Pons (tissue), 1 donor: ENCODE results near the gene MORF4L1.
"Not testable (repeated sequence)": the region's sequence is repeated elsewhere in the genome, so short reads cannot be mapped to it uniquely, and the experiment has no call there.

Experiments
- DNase-seq: peaks from one replicate; pipeline ENCODE4 v3.0.0-alpha.2; 2016; ENCODE audit warnings: low spot score

The MORF4L1 gene

DNA sequence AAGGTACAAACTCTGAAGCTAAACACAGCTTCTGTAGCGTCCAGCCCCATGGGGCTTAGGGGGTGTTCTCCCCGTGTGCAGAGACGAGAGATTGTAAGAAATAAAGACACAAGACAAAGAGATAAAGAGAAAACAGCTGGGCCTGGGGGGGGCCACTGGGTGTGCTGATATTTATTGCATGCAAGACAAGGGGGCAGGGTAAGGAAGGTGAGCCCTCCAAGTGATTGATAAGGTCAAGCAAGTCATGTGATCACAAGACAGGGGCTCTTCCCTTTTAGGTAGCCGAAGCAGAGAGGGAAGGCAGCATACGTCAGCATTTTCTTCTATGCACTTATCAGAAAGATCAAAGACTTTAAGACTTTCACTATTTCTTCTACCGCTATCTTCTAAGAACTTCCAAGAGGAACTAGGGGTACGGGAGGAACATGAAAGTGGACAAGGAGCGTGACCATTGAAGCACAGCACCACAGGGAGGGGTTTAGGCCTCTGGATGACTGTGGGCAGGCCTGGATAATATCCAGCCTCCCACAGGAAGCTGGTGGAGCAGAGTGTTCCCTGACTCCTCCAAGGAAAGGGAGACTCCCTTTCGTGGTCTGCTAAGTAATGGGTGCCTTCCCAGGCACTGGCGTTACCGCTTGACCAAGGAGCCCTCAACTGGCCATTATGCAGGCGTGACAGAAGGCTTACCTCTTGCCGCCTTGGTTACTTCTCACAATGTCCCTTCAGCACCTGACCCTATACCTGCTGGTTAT is 29.8 kb downstream of the MORF4L1 start:
- DNase-seq = not testable (repeated sequence)

DNA sequence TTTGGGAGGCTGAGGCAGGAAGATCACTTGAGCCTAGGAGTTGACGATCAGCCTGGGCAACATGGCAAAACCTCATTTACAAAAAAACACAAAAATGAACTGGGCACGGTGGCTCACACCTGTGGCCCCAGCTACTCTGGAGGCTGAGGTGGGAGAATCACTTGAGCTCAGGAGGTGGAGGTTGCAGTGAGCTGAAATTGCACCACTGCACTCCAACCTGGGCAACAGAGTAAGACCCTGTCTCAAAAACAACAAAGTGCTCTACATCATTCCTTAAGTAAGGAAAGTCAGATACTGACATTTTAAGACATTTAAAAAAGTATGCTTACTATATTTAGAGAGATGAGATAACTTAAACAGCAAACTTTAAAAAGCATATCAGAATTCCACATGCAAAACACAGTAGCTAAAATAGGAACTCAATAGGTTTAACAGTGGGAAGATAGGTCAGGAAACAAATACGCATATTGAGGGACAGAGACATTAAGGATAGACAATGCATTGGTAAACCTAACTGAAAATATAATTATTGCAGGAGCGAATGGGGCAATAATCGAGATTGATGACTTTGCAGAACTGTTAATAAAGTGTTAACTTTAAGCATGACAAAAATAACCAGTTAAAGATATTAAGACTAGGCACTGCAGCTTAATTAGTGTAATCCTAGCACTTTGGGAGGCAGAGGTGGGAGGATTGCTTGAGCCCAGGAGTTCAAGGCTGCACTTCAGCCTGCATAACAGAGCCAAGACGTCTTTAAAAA is 32.1 kb downstream of the MORF4L1 start:
- DNase-seq = no peak

GRCh38 chr15:78906316-78906620 is 33.6 kb downstream of the MORF4L1 start:
- no peak for DNase-seq

GRCh38 chr15:78907577-78907976 is 34.9 kb downstream of the MORF4L1 start:
- DNase-seq = no peak

DNA sequence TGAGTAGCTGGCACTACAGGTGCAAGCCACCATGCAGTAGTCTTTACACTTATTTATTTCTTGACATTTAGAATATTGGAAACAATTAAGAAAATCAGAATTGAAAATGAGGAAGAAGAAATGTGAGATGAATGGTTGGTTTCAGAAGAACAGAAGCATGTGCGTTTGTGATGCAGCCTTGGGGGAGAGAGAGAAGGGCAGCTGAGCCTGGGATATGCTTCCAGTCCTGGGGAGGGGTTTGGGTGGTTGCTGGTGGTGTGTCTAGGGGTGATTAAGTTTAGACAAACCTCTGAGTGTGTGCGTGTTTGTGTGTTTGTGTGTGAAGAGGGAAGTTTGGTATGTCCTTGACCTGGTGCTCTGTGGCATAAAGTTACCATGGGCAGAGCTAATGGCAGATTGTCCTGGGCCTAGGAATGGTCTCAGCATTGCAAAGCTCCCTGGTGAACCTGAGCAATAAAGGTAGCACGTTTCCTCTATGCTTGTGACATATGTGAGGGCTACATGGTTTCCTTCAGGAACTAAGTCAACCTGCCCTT is 36.5 kb downstream of the MORF4L1 start:
- no peak for DNase-seq

DNA sequence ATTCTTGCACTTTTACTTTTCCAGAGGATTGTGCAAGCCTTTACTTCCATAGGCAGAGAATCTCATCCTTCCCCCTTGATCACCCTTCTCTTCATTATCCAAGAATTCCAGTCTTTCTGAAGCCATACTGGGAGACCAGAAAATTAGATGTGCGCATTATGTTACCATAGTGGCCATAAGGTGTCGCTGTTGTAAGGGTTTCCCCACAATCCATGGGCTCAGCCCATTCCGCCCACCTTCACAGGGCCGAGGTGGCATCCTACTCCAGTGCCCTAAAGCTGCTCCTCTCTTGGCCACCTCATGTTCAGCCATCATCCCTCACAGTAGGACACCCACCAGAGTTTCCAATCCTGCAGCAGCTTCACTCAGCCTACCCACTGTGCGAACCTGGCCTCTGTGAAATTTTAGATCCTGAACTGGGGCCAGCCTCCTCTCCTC is 37.1 kb downstream of the MORF4L1 start:
- DNase-seq = peak; percentile 37

GRCh38 chr15:78910271-78910670 is 37.6 kb downstream of the MORF4L1 start:
- DNase-seq = no peak

DNA sequence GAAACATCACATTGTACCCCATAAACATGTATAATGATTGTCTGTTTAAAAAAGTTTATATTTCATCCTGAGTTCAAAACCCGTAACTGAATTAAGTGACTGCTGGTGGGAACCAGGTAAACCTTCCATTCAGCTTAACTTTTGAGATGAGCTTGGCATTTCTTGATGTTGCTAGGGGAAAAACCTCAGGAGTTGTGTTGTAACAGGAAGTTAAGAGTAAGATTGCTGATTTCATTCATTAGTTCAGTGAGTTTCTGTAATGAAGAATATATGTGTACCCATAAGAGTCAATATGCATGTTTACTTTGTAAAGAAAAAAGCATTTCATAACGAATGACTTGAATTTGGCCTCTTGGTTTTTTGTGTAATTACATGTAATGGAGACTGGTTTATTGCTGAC is 39.6 kb downstream of the MORF4L1 start:
- no peak for DNase-seq

GRCh38 chr15:78913012-78913411 is 40.3 kb downstream of the MORF4L1 start:
- no peak for DNase-seq

GRCh38 chr15:78914027-78914764 is 41.5 kb downstream of the MORF4L1 start:
- DNase-seq = no peak

DNA sequence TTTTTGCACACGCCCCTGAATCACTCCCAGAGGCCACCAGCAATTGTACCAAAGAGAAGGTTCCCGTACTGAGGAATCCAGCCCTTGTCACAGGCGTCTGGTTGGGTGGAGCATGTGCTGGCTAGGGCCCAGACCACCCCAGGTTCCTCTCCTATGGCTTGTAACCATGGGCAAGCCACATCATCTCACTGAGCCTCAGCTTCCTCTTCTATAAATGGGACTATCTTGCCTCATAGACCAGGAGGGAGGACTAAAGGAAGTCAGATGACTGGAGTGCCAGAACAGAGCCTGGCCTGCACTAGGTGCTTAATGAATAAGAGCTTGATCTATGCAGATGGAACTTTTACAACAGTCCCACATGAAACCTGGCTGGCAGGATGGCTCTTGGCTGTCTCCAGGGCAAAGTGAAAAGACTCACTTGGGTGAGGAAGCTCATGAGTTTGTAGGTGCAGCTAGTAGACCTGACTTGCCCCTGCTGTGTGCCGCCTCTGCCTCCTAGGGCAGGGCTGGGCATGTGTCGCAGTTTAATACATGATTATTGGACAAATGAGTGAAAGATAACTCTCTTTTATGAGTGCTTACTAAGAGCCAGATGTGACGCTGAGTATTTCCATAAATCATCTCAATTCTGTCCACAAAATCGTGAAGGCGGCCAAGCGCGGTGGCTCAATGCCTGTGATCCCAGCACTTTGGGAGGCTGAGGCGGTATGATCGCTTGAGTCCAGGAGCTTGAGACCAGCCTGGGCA is 42.8 kb downstream of the MORF4L1 start:
- peak; percentile 90 for DNase-seq

- no peak for DNase-seq
Observed at GRCh38 chr15:78916088-78916487, 43.4 kb downstream of the MORF4L1 start.

- no peak for DNase-seq
Observed at GRCh38 chr15:78917888-78918287, 45.2 kb downstream of the MORF4L1 start.

DNA sequence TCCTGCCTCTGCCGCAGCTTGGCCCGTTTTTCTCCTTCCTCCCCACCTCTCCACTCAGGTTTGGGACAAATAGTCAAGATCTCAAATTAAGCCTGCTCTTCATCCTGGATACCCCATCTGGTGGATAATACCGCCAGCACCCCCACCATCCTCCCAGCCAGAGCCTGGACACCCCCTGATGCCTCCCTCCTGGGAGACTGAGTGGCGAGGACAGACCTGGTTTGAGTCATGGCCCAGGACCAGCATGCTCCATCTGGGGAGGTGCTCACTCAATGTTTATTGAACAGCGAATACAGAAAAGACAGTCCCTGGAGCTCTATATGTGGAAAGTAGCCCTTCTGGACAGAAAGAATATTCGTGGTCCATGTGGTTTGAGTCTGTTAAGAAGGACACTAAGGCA is 48.8 kb downstream of the MORF4L1 start:
- no peak for DNase-seq

- no peak for DNase-seq
Observed at GRCh38 chr15:78921940-78922339, 49.2 kb downstream of the MORF4L1 start.

DNA sequence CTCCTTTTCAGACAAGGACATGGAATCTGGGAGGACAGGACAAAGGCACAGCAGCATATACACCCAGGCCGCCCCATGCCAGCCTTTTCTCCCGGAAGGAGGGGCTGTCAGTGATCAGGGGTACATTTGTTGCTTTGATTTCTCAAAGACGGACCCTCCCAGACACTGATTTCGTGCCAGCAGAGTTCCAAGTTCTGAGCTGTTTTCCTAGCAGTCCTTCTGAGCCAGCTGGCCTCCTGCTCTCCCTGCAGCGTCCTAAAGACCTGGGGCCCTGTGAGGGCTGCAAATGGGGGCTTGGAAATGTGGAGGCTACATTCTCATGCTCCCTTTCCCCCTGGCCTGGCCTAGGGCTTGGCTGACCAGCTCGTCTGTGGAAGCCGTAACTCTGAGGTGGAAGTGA is 49.8 kb downstream of the MORF4L1 start:
- no peak for DNase-seq

DNA sequence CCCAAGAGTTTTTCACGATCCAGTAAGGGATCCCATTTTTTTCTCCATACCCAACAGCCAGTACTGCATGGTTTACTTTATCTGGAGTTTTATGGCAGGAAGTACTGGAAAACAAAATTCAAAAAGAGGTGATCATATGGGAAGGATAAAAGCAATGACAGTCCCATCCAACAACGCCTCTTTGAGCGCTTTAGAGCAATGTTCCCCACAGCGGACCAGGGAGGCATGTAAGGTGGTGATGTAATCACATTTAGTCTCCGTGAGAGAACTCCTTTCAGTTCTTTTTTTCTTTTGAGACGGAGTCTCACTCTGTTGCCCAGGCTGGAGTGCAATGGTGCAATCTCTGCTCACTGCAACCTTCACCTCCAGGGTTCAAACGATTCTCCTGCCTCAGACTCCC is 50.3 kb downstream of the MORF4L1 start:
- no peak for DNase-seq

DNA sequence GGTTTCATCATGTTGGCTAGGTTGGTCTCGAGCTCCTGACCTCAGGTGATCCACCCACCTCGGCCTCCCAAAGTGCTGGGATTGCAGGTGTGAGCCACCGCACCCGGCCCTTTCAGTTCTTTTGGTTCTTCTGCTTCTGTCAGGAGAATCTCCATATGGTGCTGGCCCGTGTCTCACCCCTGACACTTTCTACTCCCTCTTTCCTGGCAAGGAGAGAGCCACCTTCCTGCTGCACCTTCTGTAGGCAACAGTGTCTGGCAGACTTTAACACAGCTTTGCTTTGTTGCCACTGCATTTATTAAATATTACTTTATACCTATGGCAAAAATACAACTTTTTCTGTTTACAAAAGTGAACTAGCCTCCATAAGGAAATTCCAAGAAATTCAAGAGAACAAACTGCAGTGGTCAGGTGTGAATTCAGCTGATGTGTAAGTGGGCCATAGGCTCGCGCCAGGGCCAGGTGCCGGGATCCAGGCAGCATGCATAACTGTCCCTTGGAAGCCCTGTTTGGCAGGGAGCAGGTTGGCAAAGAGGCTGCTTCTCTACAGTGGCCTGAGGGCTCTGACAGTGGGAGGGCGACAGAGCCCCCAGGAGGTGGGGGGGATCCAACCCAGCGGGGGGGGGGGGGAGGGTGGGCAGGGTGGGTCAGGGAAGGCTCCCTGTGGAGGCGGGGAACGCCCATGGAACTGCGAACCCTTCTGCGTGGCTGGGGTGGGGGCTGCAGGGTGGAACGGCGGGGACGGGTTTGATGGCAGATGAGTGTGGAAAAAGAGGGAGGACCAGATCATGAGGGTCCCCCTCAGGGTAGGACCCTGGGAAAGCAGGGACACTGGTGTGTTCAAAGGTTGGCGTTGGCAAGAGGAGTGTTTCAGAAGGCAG is 51.0 kb downstream of the MORF4L1 start:
- no peak for DNase-seq

- no peak for DNase-seq
Observed at GRCh38 chr15:78925076-78925624, 52.5 kb downstream of the MORF4L1 start.

GRCh38 chr15:78925956-78926743 is 53.5 kb downstream of the MORF4L1 start:
- no peak for DNase-seq
